Kidney glomerular epithelial cell (primary cell): ENCODE data around the gene AHCYL2.
"Not testable (repeated sequence)": the region's sequence is repeated elsewhere in the genome, so short reads cannot be mapped to it uniquely, and the experiment has no call there.

ENCODE experiments used
- DNase-seq: peaks from one replicate; lab custom pipeline; 2025; lab: John Stamatoyannopoulos, UW

Gene AHCYL2

DNA sequence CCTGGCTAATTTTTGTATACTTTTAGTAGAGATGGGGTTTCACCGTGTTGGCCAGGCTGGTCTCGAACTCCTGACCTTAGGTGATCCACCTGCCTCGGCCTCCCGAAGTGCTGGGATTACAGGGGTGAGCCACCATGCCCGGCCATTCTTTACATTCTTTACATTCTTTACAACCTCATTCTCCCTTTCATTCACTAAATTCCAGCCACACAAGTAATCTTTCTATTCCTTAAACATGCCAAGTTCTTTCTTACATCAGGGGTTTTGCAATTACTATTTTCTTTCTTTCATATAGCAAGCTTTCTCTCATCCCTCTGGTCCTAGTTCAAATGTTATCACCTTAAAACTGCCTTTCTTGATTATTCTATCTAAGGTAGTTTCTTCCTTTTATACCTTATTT is 128.3 kb downstream of the AHCYL2 start:
- peak; percentile 12 for DNase-seq

DNA sequence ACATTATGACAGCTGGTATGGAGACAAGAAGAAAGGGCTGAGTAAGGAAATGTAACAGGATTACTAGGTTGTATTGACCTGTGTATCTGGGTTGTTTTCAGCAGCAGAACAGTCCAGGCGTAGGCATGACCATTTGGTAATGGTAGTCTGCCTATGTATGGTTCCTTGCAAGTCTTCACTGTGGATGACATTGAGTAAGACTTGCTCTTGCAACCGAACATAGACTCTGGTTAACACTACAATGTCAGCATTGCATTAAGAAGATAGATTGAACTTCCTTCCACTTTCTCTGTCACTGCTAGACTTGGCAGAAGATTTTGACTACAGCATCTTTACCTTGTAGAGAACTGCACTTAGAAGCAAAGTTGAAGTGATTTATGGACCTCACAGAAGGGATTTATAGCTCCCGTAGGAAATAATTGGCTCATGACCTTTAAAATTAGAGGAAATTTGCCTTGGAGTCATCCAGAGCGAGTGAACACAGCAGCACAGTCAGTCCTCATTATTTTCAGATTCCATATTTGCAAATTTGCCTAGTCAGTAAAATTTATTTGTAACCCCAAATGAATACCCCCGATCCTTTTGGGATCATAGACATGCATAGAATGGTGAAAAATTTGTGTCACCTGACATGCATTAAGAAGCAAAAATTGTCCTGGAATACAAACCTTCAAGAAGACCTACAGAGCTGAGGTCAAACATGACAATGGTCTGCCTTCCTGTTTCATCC is 129.8 kb downstream of the AHCYL2 start:
- DNase-seq = no peak

DNA sequence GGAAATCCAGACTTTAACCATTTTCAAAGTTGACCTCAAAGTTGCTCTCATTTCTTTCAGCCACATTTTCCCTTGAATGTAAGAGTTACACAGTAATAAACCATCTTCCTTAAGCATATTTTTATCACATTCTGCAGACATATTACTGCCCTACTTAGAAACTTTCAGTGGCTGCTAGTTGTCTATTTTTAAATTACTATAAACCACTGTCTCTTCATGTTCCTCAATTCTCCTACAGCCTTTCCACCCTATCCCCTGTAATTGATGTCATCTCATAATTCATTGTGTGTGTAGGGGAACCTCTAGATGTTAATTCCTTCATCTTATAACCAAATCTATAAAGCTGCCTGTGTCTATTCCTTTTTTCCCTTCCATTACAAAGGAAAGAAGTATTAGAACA is 131.3 kb downstream of the AHCYL2 start:
- no peak for DNase-seq

DNA sequence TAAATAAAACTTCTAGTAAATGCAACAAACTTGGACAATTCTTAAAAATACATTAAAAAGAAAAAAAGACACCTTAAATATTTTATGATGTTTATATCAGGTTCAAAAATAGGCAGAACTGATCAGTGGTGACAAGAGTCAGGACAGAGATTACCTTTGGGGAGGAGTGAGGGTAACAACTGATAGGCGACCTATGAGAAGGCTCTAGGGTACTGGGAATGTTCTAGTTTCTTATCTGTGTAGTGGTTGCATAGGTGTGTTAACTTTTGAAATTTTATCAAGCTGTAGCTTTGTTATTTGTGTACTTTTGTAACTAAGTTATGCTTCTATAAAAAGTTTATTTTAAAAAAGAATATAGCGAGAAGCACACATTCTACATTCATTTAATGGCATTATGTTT is 134.3 kb downstream of the AHCYL2 start:
- DNase-seq = no peak

DNA sequence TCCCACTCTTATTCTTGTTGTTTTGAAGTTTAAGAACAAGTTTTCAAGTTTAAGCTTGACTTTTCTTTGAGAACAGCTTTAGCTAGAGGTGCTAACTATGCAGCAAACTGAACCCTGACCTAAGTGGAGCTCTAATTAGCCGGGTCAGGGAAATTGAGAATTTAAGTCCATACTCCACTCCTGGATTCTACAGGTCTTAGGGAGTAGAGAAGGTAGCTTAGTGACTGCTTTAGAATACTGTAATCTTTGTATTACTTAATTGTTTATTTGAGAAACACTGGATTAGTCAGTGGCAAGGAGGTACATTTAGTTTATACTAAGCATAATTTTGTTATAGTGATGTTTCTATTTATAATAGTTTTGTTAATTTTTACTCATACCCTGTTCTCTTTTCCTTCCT is 134.8 kb downstream of the AHCYL2 start:
- DNase-seq = no peak

DNA sequence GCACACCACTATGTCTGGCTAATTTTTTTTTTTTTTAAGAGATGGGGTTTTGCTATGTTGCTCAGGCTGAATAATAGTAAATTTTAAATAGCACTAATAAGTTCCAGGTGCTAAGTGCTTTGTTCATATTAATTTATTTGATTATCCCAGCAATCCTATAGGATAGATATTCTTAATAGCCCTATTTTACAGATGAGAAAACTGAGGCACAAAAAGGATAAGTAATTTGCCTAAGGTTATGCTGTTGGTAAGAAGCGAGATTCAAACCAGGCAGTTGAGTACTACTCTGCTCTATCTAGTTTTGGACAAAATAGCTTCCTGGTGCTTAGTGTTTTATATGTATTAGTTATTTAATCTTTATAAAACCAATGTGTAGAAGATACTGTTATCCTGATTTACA is 136.9 kb downstream of the AHCYL2 start:
- no peak for DNase-seq

DNA sequence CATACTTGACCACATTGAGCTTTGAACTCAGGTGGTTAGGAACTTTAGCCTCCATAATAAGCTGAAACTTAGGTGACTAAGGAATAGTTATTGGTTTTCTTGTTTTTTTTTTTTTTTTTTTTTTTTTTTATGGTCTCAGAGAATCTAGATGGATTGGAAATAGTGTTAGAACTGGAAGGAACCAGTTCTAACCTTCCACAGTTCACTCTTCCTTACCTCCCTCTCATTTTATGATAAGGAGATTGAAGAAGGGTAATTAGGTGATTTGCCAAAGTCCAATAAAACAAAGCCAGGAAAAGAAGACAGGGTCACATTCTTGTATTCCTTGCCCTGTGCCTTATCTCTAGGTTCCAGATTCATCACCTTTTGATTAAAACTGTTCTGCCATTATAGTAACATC is 137.7 kb downstream of the AHCYL2 start:
- DNase-seq = no peak

DNA sequence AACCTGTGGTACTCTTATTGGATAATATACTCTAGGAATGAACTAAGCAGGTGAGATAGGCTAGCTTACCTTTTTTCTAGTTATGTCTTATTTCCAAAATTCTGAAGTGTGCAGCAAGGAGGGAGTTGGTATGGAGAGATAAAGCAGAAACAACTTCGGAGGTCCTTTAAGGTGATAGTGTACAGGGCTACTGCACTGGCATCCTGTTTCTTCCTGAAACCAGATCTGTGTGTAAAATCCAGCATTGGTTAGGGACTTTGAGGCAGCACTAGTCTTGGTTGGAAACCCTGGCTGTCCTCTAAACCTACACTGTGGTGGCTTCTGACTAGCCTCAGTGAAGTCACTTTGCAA is 142.5 kb downstream of the AHCYL2 start:
- DNase-seq = no peak

DNA sequence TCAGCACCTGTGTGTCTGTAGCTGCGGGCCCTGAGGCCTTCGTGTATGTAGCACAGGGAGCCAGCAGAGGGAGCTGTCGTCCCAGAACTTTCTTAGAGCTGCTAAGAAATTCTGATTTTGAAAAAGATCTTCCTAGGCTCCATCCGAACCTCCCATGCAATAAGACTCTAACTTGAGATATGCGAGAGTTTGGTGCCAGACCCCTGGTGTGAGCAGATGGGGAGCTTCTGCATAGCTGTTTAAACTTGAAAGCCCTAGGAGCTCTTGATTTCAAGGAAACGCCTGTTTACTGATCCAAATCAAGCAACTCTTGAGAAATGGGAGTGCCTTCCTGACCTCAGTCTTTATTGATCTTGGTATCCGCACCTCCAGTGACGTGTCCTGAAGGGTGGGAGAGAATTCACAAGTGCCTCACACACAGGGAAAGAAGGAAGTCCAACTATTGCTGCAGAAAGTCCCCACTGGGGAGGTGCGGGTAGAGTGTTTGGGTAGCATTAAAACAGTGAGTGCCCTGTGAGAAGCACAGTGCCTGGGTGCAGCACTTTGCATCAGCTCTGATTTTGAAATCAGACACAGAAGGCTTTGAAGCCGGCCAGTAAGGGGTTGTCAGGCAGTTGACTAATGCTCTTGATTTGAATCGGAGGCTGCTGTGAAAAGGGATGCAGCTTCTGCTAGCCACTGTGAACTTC is 143.0 kb downstream of the AHCYL2 start:
- peak; percentile 46 for DNase-seq

DNA sequence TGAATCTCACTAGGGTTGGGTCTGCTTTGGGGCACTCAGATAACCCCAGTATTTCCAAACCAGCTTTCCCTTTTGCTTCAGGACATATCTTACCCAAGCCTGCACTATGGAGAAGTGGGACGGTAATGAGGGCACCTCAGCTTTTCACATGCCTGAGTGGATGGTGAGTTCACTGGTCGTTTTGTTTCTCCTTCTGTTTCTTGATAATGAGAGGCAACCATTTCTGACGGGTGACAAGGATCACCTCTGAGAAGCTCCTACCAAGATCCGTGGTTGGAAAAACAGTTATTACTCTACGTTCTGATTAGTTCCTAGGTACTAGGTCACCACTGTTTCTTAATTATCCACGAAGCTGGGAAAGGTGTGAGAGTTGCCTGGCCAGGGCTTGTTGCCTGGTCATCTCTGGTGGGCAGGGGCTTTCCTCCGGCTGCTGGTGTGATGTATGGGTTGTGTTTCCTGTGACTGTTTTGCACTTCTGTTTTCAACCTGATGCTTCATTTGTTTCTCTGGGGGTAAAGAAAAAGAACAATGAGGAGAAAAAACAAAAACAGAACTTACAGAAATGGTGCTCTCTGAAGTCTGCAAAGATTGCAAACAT is 143.7 kb downstream of the AHCYL2 start:
- no peak for DNase-seq

DNA sequence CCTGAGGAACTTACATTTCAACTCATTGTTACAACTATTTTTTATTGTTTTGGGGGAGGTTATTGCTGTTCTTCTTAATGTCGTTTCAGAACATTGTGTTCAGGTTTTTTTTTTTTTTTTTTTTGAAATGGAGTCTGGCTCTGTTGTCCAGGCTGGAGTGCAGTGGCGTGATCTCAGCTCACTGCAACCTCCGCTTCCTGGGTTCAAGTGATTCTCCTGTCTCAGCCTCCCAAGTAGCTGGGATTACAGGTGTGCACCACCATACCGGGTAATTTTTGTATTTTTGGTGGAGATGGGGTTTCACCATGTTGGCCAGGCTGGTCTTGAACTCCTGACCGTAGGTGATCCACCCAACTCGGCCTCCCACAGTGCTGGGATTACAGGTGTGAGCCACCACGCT is 144.6 kb downstream of the AHCYL2 start:
- DNase-seq = not testable (repeated sequence)

DNA sequence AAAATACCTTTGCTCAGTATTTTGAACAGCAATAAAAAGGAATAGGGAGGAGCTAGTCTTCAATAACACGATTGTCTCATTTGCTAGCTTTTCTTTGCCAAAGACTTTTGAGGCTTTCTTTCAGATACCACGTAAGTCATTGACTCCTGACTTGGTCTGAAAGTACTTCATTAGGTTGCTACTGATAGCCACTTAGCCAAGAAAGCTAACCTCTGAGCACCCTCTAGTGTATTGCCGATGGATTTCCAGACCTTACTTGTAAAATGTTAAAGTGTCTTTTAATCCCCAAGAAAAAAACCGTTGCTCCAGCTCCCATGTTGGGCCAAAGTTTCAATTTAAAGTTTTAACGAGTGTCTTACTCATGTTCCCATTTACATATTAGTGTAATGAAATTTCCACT is 146.0 kb downstream of the AHCYL2 start:
- DNase-seq = no peak

DNA sequence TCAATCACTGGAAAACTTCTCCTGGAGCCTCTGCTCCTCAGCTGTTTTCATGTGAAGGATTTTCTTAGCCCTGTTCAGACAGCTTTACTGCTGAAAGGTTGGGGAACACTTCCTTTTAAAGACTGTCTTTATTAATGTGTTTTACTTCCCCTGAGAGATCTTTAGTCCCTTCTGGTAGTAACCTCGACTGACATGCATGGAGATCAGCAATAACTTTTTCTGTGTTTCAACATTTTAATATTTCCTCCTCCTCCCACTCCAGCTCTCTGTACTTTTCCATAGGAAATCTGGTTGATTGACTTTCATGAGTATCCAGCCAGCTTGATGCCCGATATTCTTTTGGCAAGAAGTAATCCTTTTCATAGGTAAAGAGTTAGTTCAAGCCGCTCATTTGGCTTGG is 146.7 kb downstream of the AHCYL2 start:
- no peak for DNase-seq

DNA sequence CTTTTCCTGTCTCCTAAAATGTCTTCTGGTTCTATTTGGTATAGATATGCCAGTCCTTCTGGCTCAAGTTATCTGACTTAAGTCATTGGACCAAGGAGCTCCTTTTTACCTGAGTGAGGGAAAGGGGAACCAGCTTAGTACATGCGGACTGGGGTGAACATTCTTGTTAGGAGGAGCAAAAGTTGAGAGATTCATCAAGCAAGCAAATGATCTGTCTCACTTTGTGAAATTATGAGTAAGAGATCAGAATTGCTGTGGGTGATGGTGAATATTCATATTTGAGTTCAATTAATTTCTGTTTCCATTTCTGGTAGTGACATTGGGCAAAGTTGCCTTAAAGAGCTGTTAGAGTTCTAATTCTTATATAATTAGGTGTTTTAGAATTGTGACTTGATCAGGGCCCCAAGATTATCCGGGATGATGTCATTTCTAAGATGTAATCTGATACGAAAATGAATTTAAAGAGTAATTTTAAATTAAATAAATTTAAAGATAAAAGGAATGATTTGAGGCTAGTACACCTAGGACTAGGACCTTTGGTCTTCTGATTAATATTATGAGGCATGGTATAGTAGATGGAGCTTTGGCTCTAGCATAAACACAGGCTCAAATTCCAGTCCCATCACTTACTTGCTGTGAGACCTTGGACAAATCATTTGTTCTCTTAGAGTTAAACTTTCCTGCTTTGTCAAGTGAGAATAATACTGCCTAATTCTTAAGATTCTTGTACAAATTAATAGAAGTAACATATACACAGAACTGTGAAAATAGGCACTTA is 149.0 kb downstream of the AHCYL2 start:
- DNase-seq = no peak

DNA sequence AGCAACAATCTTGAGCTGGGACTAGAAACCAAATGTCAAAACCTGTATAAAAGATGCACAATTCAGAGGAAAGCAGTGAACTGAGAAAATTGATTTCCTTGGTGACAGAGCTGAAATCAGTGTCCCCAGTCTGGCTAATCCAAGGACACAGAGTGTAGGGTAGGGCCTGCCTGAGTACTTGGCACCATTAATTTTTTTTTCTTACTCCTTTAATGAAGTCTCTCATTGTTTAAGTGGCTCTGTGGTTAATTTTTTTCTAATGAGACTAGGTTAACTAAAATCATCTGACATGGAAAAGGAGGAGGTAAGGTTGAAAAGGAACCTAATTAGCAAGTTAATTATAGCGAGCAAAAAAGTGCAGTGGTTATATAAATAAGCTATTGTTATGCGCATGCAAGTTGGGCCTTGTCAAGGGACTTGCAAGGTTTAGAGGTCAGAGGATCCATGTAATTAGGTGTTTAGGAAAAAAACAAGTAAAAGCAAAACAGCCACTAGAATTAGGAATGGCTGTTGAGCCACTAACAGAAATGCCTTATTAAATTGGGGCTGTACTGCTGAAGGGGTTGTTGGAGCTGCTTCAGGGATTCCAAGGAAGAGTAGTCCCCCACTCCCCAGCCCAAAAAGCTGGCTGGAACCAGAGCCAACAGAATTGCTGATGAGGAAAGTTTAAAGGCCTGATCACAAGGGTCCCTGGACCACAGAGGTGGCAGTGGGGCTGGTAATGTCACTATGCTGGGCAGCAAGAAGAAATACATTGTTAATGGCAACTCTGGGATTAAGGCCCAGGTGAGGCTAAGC is 150.5 kb downstream of the AHCYL2 start:
- DNase-seq = no peak

DNA sequence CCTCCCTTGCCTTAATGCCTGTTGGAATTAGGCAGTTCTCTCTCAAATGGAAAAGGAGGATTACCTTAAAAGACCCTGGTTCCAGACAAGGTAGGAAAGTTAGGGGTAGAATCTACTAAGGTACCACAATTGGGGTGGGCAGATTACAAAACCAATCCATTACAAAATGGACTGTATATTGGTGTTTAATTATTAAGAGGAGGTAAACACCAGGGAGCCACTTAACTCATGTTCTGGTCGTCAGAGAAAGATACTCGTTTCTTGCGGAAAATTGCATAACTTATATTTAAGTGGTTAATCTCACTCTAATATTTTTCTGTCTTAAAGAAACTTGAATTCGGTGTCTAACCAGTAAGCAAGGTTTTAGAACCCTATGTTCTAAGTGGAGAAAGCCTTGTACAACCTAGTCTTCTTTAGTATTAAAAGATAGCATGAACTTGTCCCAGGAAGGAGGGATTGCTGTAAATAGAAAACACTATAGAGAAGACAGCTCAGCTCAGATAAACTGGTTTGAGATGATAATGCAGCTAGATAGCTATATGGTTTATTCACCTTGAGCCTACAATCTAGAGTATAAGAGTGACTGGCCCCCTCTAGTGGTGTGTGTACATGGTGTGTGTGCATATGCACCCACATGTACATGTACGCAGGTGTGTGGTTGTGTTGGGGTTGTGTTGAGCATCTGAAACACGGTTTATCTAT is 151.4 kb downstream of the AHCYL2 start:
- peak; percentile 9 for DNase-seq

DNA sequence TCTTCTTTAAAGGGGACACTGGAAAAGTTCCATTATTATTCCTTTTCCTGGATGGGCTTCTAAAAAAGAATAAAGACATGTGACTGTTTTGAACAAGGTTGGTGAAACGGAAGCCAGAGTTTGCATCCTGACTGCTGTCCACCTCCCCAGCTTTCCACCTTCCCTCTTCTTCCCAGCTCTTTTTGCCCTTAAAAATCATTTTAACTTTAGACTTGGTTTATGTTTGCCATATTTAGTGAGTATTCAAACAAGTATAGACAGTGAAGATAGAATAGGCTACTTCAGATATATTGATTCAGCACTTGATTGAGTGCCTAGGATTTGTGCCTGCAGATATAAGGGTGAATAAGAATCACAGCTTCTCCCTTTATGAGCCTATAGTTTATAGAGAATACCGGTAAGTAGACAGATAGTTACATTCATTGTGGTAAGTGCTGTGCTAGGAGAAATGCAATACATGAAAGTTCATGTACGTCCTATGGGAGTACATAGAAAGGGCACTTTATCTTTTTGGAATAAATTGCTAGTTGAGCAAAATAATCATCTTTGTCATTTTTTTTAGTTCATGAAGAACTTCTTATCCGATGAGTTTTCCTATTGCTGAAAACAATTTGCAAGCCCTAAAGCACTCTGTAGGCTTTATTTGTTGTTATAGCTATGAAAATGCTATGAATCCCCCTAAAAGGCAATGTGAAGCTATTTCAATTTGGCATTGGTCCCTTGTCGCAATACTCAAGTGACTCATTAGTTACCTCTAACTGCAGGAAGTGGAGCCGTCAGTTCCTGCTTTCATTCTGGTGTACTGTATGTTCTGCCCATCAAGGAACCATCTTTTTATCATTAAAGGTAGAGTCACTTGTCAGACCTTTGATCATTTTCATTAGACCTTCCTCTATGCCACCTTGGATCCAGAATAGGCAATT is 152.2 kb downstream of the AHCYL2 start:
- DNase-seq = no peak

DNA sequence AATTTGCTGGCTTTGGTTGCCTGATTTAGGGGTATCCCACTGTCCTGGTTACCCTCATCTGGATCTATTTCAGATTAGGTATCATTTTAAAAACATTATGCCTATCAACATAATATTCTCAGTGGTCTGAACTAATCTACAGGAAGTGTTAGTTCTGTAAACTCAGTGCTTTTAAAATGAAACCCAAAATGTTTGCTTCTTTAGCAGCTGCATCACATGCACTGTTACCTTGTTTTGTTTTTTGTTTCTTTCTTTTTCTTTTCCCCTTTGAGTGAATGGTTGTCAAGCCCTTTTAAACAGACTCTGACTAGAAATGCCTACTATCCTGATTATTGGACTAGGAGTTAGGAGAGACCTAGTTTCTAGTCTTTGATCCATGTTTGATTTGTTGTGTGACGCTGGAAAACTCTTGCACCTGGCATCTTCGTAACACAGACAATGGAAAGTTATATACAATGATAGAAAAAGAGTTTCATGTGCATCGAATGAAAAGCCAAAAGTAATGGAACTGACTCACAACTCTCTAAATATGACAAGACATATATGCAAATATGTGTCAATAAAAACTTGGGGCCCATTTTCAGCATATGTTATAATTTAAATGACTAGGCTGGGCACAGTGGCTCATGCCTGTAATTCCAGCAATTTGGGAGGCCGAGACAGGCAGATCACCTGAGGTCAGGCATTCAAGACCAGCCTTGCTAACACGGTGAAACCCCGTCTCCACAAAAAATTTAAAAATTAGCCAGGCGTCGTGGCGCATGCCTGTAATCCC is 157.1 kb downstream of the AHCYL2 start:
- no peak for DNase-seq

DNA sequence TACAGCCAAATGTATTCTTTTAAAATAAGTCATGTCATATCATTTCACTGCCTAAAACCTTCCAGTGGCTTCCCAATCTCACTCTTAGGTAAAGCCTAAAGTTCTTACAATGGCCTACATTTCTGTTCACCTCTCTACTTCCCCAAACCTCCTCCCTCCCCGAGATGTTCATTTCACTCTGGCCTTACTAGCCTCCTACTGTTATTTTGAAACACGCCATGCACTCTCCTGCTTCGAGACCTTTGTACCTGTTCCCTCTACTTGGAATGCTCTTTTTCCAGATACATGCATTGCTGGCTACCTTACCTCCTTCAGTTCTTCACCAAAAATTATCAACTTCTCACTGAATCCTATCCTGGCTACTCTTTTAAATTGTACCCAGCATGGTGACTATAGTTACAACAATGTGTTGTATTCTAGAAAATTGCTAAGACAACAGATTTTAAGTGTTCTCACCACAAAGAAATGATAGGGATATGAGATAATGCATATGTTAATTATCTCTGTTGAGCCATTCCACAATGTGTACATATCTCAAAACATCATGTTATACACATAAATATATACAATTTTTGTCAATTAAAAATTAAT is 158.8 kb downstream of the AHCYL2 start:
- no peak for DNase-seq
